WI38 (cell line): ENCODE data around the gene N4BP2.
A peak's percentile ranks its signal among the peaks of the same experiment; 100 is the strongest.
"Not testable (repeated sequence)": the region's sequence is repeated elsewhere in the genome, so short reads cannot be mapped to it uniquely, and the experiment has no call there.

Source experiments
- H3K4me3 ChIP-seq: 2 replicates; pipeline ENCODE4 v1.5.1; 2011; ENCODE audit warnings: low read depth, mild to moderate bottlenecking, control low read depth, low read length
- CTCF ChIP-seq: IDR thresholded peaks from 2 replicates; pipeline ENCODE4 v1.5.1; 2012; ENCODE audit warnings: low read depth, mild to moderate bottlenecking, control low read depth, low read length

N4BP2 gene

GRCh38 chr4:40140196-40140595 lies 83.5 kb downstream of the N4BP2 start:
- H3K4me3 ChIP-seq: no peak overlapping the region
- no peak for TF ChIP-seq CTCF

GRCh38 chr4:40140597-40140996 lies 83.9 kb downstream of the N4BP2 start:
- not testable (repeated sequence) for H3K4me3 ChIP-seq

DNA sequence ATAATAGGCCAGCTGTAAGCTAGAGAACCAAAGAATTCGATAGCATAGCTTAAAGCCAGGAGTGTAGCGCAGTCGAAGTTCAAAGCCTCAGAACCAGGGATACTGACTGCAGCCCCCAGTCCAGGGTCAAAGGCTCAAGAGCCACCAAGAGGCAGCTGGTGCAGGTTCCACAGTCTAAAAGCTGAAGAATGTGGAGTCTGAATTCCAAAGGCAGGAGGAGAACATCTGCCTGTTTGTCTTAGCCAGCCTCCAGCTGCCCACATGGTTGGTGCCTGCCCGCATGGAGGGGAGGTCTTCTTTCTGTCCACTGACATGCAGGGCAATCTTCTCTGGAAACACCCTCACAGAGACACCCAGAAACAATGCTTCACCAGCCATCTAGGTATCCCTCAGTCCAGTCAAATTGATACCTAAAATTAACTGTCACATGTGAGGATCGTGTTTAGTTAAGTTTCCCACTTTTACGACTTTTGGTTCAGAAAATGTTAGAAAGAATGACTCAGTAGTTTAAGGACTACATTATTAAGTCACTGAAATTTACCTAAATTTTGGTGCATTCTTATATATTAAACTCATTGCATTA lies 87.4 kb downstream of the N4BP2 start:
- TF ChIP-seq CTCF: no peak
- no peak overlapping the region for H3K4me3 ChIP-seq

DNA sequence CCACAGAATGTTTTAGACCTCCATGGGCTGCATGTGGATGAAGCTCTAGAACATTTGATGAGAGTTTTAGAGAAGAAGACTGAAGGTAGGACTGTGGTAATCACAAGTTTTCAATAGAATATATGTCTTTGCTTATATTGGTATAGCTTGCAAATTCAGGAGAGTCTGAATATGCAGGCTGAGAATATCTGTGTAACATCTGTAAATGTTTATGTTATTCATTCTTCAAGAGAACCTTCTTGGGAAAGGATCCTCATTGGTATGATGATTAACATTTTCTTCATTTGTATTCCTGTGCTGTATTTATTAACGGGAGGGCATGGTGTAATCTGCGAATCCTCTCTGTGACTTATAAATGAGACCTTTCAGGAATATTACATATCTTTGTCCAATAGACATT lies 88.1 kb downstream of the N4BP2 start:
- H3K4me3 ChIP-seq: no peak overlapping the region
- no peak for TF ChIP-seq CTCF

- H3K4me3 ChIP-seq: not testable (repeated sequence)
These were observed 90.8 kb downstream of the N4BP2 start for GRCh38 chr4:40147490-40147889.

- peak; percentile 67 for TF ChIP-seq CTCF
- H3K4me3 ChIP-seq: no peak overlapping the region
These were observed 93.3 kb downstream of the N4BP2 start for GRCh38 chr4:40149960-40150385.

DNA sequence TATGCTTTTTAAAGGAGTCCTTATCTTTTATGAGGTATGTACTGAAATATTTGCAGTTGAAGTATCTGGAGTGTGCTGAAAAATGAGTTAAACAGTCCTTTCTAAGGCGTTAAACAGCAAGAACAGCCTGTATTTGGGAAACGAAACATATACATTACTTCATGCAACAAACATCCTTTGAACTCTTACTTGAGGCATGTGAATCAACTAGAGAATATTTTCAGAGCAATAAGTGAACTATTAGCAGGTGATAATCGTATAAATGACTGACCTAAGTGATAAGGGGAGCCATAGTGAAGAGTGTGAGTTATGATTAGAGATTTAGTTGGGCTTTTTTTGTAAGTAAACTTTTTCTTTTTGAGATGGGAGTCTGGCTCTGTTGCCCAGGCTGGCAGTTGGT lies 94.3 kb downstream of the N4BP2 start:
- no peak overlapping the region for H3K4me3 ChIP-seq
- no peak for TF ChIP-seq CTCF

GRCh38 chr4:40152637-40153036 lies 96.0 kb downstream of the N4BP2 start:
- no peak overlapping the region for H3K4me3 ChIP-seq
- no peak for TF ChIP-seq CTCF
